Lung (tissue), 12 donors: ENCODE results near the gene EXOC6. TPM values are rescaled to one million over a fixed set of nuclear protein-coding genes. Genes with fewer than 3 reads are reported as not detected.

Experiments
- ATAC-seq: fragments of 200-7000 bp; cut with Tn5 transposase; one replicate; pipeline ENCODE4 v1.9.1; 2020; ENCODE audit warnings: moderate number of reproducible peaks; ENCODE audit not compliant: insufficient read depth, low FRiP score
- DNase-seq, 3 donors: peaks; one replicate each; pipeline ENCODE4 v3.0.0-alpha.2; 2013 to 2017
- H3K27ac ChIP-seq, 2 donors: one replicate each; pipeline ENCODE4 v1.5.1; 2013; ENCODE audit warnings: mild to moderate bottlenecking in 2 of 2, moderate library complexity in 2 of 2, control low read depth in 1 of 2, inconsistent platforms in 1 of 2, low read depth in 1 of 2, low read length in 1 of 2
- H3K27me3 ChIP-seq, 3 donors: one replicate each; pipeline ENCODE4 v1.5.1; 2013; ENCODE audit warnings: low read length in 2 of 3; ENCODE audit not compliant: control insufficient read depth in 3 of 3, insufficient read depth in 3 of 3
- H3K36me3 ChIP-seq, 4 donors: one replicate each; pipeline ENCODE4 v1.5.1; 2013; ENCODE audit warnings: low read length in 4 of 4, mild to moderate bottlenecking in 1 of 4, moderate library complexity in 1 of 4; ENCODE audit not compliant: control insufficient read depth in 4 of 4, insufficient read depth in 4 of 4
- H3K4me1 ChIP-seq, 5 donors: one replicate each; pipeline ENCODE4 v1.5.1; 2013; ENCODE audit warnings: low read length in 5 of 5, mild to moderate bottlenecking in 2 of 5, moderate library complexity in 1 of 5; ENCODE audit not compliant: control insufficient read depth in 5 of 5, insufficient read depth in 5 of 5
- H3K4me3 ChIP-seq: one replicate; pipeline ENCODE4 v1.5.1; 2013; ENCODE audit warnings: mild to moderate bottlenecking, control low read depth, moderate library complexity
- H3K9ac ChIP-seq, 2 donors: one replicate each; pipeline ENCODE4 v1.5.1; 2013; ENCODE audit warnings: low read length in 2 of 2, control low read depth in 1 of 2; ENCODE audit not compliant: insufficient read depth in 1 of 2
- H3K9me3 ChIP-seq, 4 donors: one replicate each; pipeline ENCODE4 v1.5.1; 2013; ENCODE audit warnings: low read length in 3 of 4, mild to moderate bottlenecking in 1 of 4, moderate library complexity in 1 of 4; ENCODE audit not compliant: control insufficient read depth in 4 of 4, insufficient read depth in 3 of 4
- WGBS, 2 donors: extraction: QIAGEN DNeasy Blood & Tissue Kit; methylation state at CpG; one replicate each; pipeline ENCODE4 v1.1.7; 2013; 5-methylcytosine and 5-hydroxymethylcytosine counted together
- polyA plus RNA-seq, 2 donors: library from polyadenylated mRNA; stranded (reverse); fragments of 200-250 nt; gene quantifications; one replicate each; pipeline ENCODE4 v1.2.1, GENCODE V29; 2013
- total RNA-seq, 2 donors: library from RNA; depleted of rRNA in 1 of 2; stranded (reverse); fragments of >200 nt in 1 of 2; gene quantifications; one replicate each; pipeline ENCODE4 v1.2.1, GENCODE V29; 2014 to 2021
- TF ChIP-seq, protein P1 (sequence below): IDR thresholded peaks from 2 replicates; pipeline ENCODE4 v1.5.1; 2012; ENCODE audit warnings: mild to moderate bottlenecking; ENCODE audit errors: control extremely low read depth, extremely low read depth
- donor health status: control.
- donor health status: control.
- donor health status: Bipolar disorder and iron deficiency.
- donor health status: healthy.
- donor health status: DM: yes; HTN: yes; CAD: no.

EXOC6 gene
- total and polyA plus RNA-seq, 4 donors, result 8.6 to 40.1 (median 11.9) TPM

DNA sequence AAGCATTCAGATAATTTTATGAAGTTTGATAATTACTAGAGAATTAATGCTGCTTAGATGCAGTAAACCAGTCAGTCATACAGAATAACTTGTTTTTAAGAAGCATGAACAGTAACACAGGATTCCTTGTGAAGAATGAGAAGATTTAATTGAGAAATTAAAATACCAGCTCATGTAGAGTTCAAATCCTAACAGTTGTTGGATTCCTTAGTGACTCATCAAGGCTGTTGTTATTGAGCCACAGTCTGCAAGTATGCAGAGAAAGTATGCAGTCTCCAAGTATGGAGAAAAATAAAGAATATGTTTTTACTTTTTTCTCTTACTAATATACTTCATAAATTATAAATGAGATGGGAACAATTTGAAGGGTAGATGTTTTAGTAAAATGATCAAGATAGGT lies 182.1 kb downstream of the EXOC6 start:
- Histone ChIP-seq H3K9ac (no peak overlapping the region), H3K4me1 (no peaks in the 10 kb centered on the region), H3K4me3 (no peak overlapping the region), H3K9me3 (no peaks in the 10 kb centered on the region), H3K27me3 (no peaks in the 10 kb centered on the region), H3K27ac (no peak overlapping the region), H3K36me3 (peaks cover 0 to 3% (median 0%) of the 10 kb centered on the region in 4 donors)
- no peak for ATAC-seq
- DNase-seq, result peak in 1 of 3 donors; percentile 19
- TF ChIP-seq, protein P1, sequence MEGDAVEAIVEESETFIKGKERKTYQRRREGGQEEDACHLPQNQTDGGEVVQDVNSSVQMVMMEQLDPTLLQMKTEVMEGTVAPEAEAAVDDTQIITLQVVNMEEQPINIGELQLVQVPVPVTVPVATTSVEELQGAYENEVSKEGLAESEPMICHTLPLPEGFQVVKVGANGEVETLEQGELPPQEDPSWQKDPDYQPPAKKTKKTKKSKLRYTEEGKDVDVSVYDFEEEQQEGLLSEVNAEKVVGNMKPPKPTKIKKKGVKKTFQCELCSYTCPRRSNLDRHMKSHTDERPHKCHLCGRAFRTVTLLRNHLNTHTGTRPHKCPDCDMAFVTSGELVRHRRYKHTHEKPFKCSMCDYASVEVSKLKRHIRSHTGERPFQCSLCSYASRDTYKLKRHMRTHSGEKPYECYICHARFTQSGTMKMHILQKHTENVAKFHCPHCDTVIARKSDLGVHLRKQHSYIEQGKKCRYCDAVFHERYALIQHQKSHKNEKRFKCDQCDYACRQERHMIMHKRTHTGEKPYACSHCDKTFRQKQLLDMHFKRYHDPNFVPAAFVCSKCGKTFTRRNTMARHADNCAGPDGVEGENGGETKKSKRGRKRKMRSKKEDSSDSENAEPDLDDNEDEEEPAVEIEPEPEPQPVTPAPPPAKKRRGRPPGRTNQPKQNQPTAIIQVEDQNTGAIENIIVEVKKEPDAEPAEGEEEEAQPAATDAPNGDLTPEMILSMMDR, result no peak

DNA sequence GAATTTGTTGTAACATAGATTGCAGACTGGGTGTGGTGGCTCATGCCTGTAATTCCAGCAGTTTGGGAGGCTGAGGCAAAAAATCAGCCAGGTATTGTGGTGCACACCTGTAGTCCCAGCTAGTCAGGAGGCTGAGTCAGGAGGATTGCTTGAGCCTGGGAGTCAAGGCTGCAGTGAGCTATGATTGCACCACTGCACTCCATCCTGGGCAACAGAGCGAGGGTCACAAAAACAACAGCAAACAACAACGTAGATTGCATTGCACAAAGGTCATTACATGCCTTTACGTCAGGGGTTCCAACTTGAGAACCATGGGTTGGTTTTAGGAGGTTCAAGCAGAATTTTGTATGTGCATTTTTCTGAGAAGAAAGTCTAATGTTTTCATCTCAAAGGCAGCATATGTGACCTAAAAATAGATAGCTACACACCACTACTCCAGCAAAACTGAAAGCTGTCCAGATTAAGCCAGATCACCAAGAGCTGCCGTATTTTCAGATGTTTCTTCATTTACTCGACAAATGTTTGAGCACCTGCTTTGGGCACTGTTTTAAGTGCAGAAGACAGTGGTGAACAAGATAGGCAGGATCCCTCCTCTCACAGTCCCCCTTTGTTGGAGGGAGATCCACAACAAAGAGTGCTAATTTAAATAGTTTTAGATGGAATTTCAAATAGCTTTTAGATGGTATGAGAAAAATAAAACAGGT lies 183.9 kb downstream of the EXOC6 start:
- H3K27ac ChIP-seq, result no peak overlapping the region
- H3K36me3 ChIP-seq, result peaks cover 0 to 3% (median 0%) of the 10 kb centered on the region in 4 donors
- no peak overlapping the region for H3K9ac ChIP-seq
- no peak for DNase-seq
- no peak overlapping the region for H3K4me3 ChIP-seq
- no peaks in the 10 kb centered on the region for H3K9me3 ChIP-seq
- no peaks in the 10 kb centered on the region for H3K27me3 ChIP-seq
- TF ChIP-seq, protein P1, result no peak
- no peaks in the 10 kb centered on the region for H3K4me1 ChIP-seq
- WGBS, 2 donors, result 90 to 93% methylated on average over 5 of the region's 5 CpGs
- ATAC-seq, result no peak

GRCh38 chr10:93032809-93033137 lies 184.5 kb downstream of the EXOC6 start:
- TF ChIP-seq, protein P1, result no peak
- Histone ChIP-seq H3K27me3 (no peaks in the 10 kb centered on the region), H3K27ac (no peak overlapping the region), H3K9me3 (no peaks in the 10 kb centered on the region), H3K4me3 (no peak overlapping the region), H3K4me1 (no peaks in the 10 kb centered on the region), H3K9ac (no peak overlapping the region), H3K36me3 (peaks cover 0 to 3% (median 0%) of the 10 kb centered on the region in 4 donors)
- WGBS, 2 donors, result 94 to 97% methylated on average over 1 of the region's 1 CpG
- ATAC-seq (no peak), DNase-seq (no peak)

- H3K27ac ChIP-seq, result no peak overlapping the region
- no peak overlapping the region for H3K9ac ChIP-seq
- no peak overlapping the region for H3K4me3 ChIP-seq
- ATAC-seq, result no peak
- no peaks in the 10 kb centered on the region for H3K36me3 ChIP-seq
- peak in 1 of 3 donors; percentile 32 for DNase-seq
- no peaks in the 10 kb centered on the region for H3K4me1 ChIP-seq
- TF ChIP-seq, protein P1, result no peak
- no peaks in the 10 kb centered on the region for H3K9me3 ChIP-seq
- no peaks in the 10 kb centered on the region for H3K27me3 ChIP-seq
- whole genome bisulfite sequencing, 2 donors, result 55 to 75% methylated on average over 1 of the region's 1 CpG
Observed at GRCh38 chr10:93034426-93034825, 186.1 kb downstream of the EXOC6 start.
